Activated B cell treated with CpG ODN at 0.5 μM for 24 hours (primary cell): ENCODE results near the gene GALNT10. TPM values are rescaled to one million over a fixed set of nuclear protein-coding genes. Genes with fewer than 3 reads are reported as not detected.
"Not testable (repeated sequence)": the region's sequence is repeated elsewhere in the genome, so short reads cannot be mapped to it uniquely, and the experiment has no call there.

Experiments used
- ATAC-seq: fragments of 200-7000 bp; cut with Tn5 transposase; one replicate; pipeline ENCODE4 v1.10.0; 2021; ENCODE audit warnings: low read depth, mild to moderate bottlenecking, moderate library complexity
- CTCF ChIA-PET: fragments of 350-600 bp; sonication (Branson Sonifier 250); formaldehyde crosslinking; loops from one replicate; lab custom pipeline; 2021; ENCODE audit warnings: antibody characterized with exemption; lab: Charles Lee
- POLR2A ChIA-PET: fragments of 350-600 bp; sonication (Branson Sonifier 250); formaldehyde crosslinking; loops from one replicate; lab custom pipeline; 2021; ENCODE audit warnings: antibody characterized with exemption; lab: Charles Lee
- DNase-seq: peaks from one replicate; pipeline ENCODE4 v3.0.0; 2022
- H3K27ac Mint-ChIP-seq: one replicate; pipeline ENCODE4 v1.8.0; 2020; ENCODE audit warnings: mixed read lengths
- H3K27me3 Mint-ChIP-seq: one replicate; pipeline ENCODE4 v1.8.0; 2021; ENCODE audit warnings: mixed read lengths
- H3K36me3 Mint-ChIP-seq: one replicate; pipeline ENCODE4 v1.8.0; 2021; ENCODE audit warnings: low read depth, mixed read lengths
- H3K4me1 Mint-ChIP-seq: one replicate; pipeline ENCODE4 v1.8.0; 2021; ENCODE audit warnings: mixed read lengths
- H3K4me3 Mint-ChIP-seq: one replicate; pipeline ENCODE4 v1.8.0; 2020; ENCODE audit warnings: mild to moderate bottlenecking, mixed read lengths
- H3K9me3 Mint-ChIP-seq: one replicate; pipeline ENCODE4 v1.8.0; 2020; ENCODE audit warnings: mixed read lengths
- intact Hi-C: fragments of 100-400 bp; cut with micrococcal nuclease; formaldehyde crosslinking; loops from one replicate; pipeline ENCODE4 v1.15.1; 2024
- total RNA-seq: library from RNA; stranded (reverse); gene quantifications from 2 replicates; pipeline ENCODE4 v1.2.3, GENCODE V29; 2022
- TF ChIP-seq, protein P1 (sequence below): fragments of 200-600 bp; IDR thresholded peaks from one replicate; pipeline ENCODE4 v1.8.0; 2022; ENCODE audit warnings: antibody characterized with exemption, mild to moderate bottlenecking

Gene GALNT10
- total RNA-seq, 1 donor from 2014 or later, result 41.5 TPM

DNA sequence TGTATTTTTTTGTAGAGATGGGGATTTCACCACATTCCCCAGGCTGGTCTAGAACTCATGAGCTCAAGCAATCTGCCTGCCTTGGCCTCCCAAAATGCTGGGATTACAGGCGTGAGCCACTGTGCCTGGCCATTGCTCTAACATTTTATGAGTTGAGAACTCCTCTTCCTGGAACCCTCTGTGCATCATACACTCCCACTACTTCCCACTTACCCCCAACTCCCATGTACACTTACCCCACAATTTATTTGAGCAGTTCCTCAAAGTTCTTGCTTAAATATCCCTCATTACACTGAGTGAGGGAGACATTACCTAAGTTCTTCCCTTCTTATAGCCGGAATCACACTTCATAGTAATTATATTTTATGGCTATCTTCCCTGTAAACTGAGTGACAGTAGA is 42.9 kb upstream of the GALNT10 start:
- H3K36me3 Mint-ChIP-seq, result no peaks in the 10 kb centered on the region
- no peak overlapping the region for H3K4me3 Mint-ChIP-seq
- no peaks in the 10 kb centered on the region for H3K9me3 Mint-ChIP-seq
- no peak overlapping the region for H3K27ac Mint-ChIP-seq
- DNase-seq (no peak), ATAC-seq (no peak)
- H3K27me3 Mint-ChIP-seq, result peaks cover 36% of the 10 kb centered on the region
- ChIA-PET POLR2A (no interaction called here), CTCF (no interaction called here)
- no peaks in the 10 kb centered on the region for H3K4me1 Mint-ChIP-seq
- intact Hi-C loops, result no loop called here
- TF ChIP-seq, protein P1, sequence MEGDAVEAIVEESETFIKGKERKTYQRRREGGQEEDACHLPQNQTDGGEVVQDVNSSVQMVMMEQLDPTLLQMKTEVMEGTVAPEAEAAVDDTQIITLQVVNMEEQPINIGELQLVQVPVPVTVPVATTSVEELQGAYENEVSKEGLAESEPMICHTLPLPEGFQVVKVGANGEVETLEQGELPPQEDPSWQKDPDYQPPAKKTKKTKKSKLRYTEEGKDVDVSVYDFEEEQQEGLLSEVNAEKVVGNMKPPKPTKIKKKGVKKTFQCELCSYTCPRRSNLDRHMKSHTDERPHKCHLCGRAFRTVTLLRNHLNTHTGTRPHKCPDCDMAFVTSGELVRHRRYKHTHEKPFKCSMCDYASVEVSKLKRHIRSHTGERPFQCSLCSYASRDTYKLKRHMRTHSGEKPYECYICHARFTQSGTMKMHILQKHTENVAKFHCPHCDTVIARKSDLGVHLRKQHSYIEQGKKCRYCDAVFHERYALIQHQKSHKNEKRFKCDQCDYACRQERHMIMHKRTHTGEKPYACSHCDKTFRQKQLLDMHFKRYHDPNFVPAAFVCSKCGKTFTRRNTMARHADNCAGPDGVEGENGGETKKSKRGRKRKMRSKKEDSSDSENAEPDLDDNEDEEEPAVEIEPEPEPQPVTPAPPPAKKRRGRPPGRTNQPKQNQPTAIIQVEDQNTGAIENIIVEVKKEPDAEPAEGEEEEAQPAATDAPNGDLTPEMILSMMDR, result no peak

DNA sequence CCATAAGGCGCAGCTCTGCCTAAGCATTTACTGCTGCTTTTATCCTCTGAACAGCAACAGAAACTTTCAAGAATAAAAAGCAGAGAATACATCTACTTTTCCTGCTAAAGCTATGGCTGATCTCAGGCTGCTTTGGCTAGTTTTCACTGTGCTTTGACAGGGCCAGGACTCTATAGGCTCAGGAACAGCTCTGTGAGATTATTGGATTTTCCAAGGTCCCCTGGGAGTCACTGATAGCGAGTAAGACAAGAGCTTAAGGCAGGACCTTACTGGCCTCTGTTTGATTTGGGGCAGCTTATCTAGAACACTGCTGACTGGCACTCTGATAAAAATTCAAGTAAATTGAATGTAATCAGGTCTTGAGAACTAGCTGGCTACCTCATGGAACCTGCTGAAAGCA is 40.1 kb upstream of the GALNT10 start:
- H3K4me3 Mint-ChIP-seq, H3K4me1 Mint-ChIP-seq, ATAC-seq, H3K36me3 Mint-ChIP-seq, CTCF ChIA-PET, DNase-seq, H3K27ac Mint-ChIP-seq, intact Hi-C loops, H3K9me3 Mint-ChIP-seq, POLR2A ChIA-PET: not testable (repeated sequence)
- peaks cover 41% of the 10 kb centered on the region for H3K27me3 Mint-ChIP-seq

DNA sequence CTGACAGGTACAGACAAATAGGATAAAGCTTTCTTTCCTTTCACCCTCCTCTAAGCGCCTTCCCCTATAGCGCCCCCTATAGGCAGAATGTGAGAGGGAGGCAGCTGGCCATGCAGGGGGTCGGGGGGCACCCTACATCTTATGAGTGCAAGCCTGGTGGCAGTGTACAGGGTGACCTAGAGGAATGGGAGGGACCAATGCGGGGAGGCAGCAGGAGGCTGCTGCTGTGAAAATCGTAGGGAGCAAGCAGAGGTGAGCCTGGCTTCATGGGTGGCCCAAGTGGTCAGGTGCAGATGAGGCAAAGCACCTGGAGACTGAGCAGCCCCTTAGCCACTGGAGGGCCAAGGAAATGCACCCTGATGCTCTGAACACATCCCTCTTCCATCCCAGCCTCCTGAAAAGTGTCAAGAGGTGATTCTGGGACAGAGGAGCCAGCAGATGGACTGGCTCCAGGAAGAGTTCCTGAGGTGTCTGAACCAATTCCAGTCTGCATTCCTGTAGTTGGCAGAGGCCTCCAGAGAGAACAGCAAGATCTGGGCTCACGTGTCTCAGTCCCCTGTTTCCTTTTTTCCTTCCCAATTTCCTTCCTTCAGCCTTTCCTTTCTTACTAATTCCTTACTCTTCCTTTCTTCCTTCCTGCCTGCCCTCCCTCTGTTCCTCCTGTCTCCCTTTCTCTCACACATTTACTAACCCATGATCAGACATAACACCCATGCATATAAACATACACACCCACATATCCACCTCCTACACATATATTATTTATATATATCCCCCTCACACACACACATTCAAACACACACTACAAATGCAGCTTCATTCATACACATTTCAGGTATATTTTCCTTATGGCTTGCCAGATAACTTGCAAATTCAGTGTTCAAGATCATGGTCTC is 32.8 kb upstream of the GALNT10 start:
- CTCF ChIA-PET, result interaction anchor here (0.9 kb wide), 1 partner anchor 85 kb away, joined by 4 read pairs; no protein-coding TSS in a partner anchor
- POLR2A ChIA-PET, result no interaction called here
- Mint-ChIP-seq H3K4me1 (no peaks in the 10 kb centered on the region), H3K27ac (no peak overlapping the region), H3K36me3 (no peaks in the 10 kb centered on the region), H3K4me3 (no peak overlapping the region), H3K27me3 (peaks cover 31% of the 10 kb centered on the region), H3K9me3 (no peaks in the 10 kb centered on the region)
- TF ChIP-seq, protein P1, result no peak
- intact Hi-C loops, result no loop called here
- DNase-seq, result no peak
- no peak for ATAC-seq

DNA sequence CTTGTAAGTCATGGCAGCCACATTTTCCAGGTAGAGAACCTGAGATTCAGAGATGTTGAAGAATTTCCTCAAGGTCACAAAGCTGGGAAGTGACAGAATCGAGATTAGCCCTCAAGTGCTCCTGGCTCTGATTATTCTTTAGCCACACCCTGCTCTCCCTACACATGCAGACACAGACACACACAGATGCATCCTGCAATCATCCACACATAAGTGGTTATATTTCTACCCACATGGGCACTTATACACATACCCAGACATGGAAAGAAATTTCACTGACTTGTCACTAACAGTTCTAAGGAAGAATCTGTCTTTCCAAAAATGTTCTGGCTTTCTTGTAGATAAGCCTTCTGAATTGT is 32.2 kb upstream of the GALNT10 start:
- intact Hi-C loops, result no loop called here
- DNase-seq, result no peak
- Mint-ChIP-seq H3K4me3 (no peak overlapping the region), H3K9me3 (no peaks in the 10 kb centered on the region), H3K27me3 (peaks cover 29% of the 10 kb centered on the region), H3K27ac (no peak overlapping the region), H3K36me3 (no peaks in the 10 kb centered on the region), H3K4me1 (no peaks in the 10 kb centered on the region)
- TF ChIP-seq, protein P1, result no peak
- POLR2A ChIA-PET, result no interaction called here
- no peak for ATAC-seq
- CTCF ChIA-PET, result interaction anchor here (0.9 kb wide), 1 partner anchor 86 kb away, joined by 4 read pairs; no protein-coding TSS in a partner anchor

DNA sequence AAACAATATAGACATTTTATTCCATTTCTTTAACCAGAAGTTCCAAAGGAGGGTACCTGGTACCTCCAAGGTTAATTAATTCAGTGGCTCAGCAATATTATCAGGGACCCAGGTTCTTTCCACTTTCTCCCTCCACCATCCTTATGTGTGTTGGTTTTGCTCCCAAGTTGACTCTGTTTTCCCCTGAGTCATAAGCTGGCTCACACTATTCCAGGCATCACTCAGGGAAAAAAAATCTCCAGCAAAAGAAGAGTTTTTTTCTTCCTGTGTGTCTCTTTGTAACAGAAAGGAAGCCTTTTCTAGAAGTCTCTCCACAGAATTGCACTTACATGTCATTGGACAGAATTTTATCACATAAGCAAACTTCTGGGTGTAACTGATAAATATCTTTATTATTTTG is 31.2 kb upstream of the GALNT10 start:
- CTCF ChIA-PET, result no interaction called here
- Mint-ChIP-seq H3K9me3 (no peaks in the 10 kb centered on the region), H3K27ac (no peak overlapping the region), H3K36me3 (no peaks in the 10 kb centered on the region), H3K4me1 (no peaks in the 10 kb centered on the region), H3K27me3 (peaks cover 34% of the 10 kb centered on the region), H3K4me3 (no peak overlapping the region)
- POLR2A ChIA-PET, result no interaction called here
- TF ChIP-seq, protein P1, result no peak
- ATAC-seq (no peak), DNase-seq (no peak)
- intact Hi-C loops, result no loop called here
